ENCODE results near the gene PRR18. TPM values are rescaled to one million over a fixed set of nuclear protein-coding genes. Genes with fewer than 3 reads are reported as not detected.

The PRR18 gene
- polyA plus RNA-seq, 5 donors = 0.21 to 0.88 (median 0.43) TPM

DNA sequence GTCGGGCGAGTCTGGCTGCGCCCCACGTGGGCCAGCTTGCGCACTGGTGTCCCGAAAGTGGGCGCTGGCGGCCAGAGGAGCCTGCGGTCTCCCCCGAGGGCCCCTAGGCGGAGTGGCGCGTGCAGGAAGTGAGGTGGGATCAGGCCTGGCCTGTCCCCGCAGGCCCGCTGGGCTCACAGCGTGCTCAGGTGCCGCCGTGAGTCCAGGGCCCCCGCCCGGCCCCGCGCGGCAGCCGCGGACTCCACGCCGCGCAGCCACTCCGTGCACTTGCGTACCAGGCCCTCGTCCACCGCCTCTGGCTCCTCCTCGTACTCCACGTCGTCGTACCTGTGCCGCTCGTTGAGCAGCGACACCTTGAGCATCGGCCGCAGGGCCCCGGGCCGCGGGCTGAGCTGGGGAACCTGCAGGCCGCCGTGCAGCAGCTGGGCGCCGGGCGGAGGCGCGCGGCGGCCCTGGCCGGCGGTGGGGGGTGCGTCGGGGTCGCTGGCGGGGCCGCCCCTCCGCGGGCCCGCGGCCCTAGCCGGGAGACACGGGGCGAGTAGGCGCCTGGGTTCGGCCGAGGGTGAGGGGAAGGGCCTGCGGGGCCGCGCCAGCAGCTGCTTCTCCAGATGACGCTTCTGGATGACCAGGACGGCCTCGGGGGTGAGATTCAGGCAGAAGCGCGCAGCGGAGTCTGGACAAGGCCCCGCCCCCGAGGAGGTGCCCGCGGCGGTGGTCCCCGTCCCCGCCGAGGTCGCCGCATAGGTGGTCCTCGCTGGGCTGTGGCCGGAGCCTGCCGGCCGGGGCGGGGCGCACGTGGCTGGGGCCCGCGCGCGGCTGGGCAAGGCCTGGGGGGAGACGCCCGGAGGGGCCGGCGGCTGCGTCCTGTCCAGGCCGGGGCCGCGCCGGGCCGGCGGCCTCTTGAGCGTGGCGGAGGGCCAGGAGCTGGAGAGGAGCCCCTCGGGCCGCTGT lies 835 bp downstream of the PRR18 start:
- no peak for DNase-seq

DNA sequence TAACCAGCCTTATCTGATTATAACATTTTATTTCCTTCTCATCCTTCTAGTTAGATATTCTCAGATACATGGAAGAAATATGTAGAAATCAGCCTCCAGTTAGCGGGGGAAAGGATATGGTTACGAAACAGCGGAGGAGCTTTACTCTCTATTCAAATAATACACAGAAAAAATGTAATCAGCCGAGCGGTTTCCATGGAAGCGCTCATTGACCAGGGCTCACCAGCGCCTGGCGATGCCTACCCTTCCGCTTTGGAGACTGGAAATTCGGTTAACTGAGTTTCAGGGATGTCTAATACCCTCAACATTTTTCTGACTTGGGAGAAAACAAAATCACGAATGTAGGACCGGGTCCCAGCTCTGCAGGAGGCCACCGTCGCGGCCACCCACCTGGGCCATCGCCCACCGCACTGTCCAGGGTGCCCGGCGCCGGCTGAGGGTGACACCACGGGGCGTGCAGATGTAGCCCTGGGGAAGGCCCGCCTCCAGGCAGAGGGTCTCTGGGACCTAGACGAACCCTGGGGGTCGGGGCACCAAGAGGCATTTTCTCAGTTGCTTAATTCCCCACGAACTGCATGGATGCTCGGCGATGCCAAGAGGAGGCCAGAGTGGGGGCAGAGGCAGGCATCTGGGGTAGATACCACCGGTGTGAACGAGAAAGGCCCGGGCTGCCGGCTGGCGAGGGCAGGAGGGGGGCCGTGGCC lies 1.7 kb downstream of the PRR18 start:
- no peak for DNase-seq

DNA sequence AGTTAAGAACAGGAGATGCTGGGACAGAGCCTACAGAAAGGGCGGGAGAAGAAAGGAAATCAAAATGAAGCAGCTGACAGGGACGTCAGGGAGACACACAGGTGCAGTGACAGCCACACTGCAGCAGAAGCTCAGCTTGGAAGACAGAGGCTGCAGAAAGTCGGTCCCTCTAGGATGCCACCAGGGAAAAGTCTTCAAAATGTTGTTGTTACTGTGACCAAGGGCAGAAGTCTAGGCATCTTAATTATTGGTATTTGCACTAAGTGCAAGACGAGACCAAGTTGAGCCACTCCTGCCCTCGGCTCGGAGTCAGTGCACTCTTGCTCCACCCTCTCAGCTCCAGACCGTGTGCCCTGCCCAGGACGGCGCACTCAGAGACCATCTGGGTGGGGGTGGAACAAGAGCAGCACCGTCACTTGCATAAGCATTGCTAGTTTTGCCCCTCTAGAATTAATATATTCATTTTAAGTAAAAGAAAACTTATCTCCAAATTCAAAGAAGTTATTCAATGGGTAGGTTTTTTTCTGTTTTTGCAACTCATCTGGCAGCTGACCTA lies 2.6 kb downstream of the PRR18 start:
- no peak for DNase-seq

DNA sequence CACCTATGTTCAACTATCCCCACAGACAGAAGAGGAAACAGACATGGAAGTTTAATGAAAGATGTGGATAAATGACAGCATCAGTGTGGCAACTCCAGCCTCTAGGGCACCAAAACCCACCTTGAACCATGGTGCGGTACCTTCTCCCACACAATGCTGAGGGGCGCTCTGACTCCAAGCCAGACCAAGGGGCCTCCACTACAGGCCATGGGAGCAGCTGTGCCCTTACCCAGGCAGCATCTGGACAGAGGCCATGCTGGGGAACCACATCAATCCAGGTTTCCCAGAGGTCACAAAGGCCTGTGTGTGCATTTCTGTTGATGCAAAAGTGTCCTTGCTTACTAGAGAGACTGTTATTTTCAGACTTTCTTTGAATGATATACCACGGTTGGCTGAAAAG lies 4.1 kb downstream of the PRR18 start:
- DNase-seq = no peak

DNA sequence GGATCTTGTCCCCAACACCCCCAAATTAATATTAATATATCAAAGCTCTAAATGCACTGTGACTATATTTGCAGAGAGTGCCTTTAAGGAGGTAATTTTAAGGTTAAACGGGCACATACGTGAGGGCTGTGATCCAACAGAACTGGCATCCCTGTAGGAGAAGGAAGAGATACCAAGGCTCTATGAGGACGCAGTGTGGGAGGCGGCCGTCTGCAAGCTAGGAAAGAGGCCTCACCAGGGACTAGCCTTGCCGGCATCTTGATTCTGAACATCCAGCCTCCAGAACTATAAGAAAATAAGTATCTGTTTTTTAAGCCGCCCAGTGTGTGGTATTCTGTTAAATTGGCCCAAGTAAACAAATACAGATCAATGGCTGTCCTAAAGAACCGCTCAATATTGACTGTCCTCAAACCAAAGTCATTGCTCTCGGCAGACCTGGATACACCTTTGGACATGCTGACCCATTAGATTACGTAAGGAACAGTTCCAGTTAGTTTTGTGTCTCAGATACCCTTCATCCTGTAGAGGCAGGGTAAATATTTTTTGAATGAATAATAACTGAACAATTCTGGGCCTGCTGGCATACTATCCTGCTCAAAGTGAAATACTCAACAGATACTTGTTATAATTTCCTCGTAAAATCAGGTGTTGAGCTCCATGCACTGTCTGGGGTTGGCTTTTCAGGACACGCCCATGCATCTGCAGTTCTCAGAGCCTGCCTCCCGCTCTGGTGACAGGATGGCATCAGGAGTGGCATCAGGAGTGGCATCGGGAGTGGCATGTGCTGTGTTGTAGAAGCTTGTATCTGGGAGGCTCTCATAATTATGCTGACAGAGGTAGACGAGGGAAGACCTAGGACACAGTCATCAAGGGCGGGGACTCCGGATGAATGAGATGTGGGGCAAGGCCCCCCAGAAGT lies 6.3 kb downstream of the PRR18 start:
- no peak for DNase-seq

DNA sequence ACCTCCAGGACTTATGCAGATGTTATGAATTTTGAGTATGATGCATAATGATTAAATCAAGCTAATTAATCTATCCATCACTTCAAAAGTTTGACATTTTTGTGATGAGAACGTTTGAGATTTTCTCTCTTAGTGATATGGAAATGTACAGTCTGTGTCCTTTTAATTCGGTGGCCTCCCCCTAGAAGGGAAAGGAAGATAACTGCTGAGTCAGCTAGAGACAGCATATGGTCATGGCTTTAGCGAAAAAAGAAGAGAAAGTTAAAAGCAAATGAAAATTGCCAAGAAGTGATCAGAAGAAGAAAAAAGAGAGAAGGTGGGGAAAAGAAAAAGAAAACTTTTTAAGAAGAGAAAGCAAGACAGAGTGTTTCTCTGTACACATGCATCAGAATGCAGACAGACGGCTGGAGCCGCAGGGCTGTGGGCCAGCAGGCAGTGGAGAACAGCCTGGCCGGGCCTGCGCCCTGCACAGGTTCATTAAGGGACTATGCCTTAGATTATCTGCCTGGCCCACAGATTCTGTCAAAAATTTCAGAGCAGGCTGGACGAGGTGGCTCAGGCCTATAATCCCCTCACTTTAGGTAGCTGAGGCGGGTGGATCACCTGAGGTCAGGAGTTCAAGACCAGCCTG lies 7.7 kb downstream of the PRR18 start:
- DNase-seq = no peak

DNA sequence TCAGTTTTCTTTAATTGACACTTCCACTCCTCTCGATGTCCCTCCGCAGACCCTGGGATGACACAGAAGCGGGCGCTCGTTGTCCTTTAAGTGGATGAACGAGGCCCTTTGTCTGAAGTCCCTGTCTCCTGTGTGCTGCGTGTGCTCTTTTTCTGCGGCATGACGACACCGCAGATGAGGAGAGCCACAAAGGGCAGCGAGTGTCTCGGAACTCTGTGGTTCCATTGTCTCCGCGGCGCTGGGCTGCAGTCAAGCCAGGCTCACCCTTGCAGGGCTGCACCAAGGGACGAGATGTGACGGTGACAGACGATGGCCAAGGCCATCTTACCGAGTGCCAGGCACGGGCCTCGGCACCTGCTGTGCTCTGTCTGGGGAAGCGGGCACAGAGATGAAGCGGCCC lies 10.6 kb downstream of the PRR18 start:
- DNase-seq = no peak

DNA sequence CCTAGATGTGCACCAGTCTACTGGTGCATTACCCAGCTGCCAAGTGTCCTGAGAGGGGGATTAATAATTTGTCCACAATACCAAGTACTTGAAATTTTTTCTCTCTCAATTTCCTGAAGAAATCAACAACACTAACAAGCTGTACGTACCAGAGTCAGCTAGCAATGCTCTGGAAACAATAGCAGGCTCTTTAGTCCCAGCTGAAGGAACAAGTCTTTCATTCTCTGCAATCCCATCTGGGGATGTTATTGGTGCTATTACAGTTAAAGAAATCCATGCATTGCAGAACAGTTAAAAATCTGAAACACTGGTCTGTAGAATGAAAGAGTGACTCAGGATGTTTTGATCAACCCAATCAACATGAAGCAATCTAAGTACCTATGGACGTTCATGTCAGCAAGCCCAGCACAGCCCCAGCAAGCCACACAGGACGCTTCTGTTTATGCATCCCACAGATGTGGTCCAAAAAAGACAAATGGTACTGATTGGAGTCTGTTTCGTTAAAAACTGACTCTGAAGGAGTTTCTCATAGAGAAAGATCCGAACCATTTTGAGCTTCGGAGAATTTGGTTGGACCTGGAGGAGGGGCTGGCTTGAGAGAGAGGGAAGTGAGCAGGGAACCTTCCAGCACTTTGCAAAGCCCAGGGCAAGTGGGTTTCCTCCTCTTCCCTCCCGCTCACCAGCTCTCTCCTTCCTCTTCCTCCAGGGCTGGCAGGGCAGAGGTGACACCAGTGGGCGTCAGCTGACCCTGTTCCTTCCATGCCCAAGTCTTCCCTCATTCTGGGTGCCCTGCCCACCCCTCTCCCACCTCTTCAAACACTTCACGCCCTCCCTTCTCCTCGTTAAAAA lies 11.9 kb downstream of the PRR18 start:
- DNase-seq = no peak

DNA sequence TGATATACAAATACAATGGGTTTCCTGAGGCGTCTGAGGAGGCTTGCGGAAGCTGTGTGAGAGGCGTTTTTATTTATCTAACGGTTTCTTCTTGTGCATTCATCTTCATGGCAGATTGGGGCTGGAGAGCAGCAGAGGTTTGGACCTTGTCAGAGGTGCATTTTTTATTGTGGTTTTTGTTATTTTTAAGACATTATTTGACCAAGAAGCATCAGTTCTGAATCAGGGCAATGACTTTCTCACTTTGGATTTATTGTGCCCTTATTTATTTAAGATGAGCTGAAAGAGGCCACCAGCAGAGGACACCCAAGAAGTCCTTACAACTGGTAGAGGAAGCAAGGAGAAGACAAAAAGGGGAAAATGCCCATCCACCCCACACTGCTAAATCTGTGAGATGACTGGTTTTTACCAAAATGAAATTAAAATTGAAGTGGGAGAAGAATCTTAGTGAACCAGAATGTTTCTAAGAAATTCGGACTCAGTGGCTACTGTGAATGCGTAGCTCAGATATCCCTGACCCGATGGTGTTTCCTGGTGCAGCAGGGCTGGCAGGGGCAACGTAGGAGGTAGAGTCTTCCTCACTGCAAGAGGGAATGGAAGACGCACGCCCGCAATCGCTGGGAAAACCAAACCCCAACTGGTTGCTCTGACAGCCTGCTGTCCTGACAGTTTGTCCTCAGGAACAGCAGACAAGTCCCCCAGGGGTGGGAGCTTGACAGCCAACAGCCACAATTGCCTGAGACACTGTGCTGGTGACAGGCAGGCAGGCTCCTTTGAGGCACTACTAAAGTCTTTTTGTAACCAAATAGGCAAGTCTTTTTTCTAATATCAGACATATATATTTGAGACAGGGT lies 14.2 kb downstream of the PRR18 start:
- DNase-seq = no peak

DNA sequence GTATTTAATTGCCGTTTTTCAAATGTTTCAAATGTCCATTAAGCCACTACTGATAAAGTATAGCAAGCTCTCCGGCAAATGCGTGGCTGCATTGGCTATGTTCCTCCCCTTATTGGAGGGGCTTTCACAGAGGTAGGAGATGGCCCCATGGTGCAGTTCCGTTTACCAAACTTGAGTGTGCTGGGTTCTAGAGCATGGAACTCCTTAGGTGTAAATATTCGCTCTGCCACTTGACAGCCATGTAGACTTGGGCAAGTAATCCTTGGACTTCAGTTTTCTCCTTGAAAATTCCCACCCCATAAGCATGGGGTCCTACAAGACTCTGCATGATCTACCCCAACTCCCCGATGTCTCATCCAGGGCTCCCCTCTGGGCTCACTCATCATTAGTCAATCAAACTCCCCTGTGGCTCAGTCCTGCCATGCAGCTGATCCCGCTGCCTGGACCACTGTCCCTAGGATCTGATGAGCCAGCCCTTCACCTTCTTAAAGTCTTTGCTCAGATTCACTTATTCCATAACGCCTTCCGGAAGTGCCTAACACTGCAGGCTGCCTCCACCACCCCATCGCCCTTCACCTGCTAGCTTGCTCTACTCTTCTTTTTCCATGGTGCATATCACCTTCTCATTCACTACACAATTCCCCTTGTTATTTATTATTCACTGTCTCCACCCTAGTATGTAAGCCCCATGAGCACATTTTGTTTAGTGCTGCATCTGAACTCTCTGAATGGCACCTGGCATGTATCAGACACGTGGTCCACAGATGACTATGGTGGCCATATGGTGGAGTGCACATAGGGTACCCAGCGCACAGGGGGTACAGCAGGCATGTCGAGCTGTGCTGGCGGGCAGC lies 18.8 kb downstream of the PRR18 start:
- no peak for DNase-seq

DNA sequence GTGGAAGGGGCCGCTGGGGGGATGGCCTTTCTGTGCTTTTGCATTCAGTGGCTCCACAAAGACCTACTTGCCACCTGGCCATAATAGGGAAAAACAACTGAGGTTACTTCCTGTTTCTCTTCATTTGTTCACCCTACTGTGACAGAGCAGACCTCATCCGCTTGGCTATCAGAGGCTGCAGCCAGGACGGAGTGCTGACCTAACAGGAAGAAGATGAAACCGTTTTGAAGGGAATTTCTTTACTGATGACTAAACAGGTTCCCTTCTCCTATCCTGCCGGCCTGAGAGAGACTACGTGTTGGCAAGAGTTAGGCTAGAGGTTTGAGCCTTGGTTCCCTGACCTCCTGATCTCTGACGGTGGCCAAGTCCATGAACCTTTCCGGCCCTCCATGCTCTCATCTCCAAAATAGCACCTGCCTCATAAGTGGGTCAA lies 21.3 kb downstream of the PRR18 start:
- no peak for DNase-seq

DNA sequence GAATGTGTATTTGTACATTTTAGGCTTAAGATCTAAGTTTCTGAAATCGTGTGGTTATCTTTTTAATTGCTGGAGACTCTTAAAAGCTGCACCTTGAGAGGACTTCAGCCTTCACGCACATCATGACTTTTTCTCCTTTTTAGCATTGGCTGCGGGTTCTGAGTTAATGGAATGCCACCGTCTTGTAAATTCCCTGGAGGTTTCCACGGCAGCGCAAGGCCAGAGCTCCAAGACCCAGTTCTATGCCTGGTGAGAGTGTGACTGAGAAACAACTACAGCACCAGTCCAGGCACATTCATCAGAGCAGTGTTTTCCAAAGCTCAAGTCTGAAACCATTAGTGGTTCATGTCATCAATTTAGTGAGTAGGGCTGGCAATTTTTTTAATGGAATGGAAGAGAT lies 23.0 kb downstream of the PRR18 start:
- no peak for DNase-seq

DNA sequence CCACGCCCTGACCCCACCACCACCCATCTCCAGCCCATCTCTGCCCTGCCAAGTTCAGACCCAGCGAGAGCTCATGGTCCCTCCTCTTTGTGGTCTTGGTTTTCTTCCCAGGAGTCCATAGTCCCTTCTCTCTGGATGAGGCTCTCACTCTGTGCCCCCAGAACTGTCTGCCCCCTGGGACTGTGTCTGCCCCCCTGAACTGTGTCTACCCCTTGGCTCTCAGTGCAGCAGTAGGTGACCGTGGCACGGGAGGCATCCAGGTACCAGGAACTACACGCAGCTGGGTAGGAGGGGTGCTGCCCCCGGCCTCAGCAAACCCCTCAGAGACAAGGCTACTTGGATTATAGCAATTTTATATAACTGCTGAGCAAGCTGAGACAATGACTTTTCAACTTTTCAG lies 23.6 kb downstream of the PRR18 start:
- no peak for DNase-seq

DNA sequence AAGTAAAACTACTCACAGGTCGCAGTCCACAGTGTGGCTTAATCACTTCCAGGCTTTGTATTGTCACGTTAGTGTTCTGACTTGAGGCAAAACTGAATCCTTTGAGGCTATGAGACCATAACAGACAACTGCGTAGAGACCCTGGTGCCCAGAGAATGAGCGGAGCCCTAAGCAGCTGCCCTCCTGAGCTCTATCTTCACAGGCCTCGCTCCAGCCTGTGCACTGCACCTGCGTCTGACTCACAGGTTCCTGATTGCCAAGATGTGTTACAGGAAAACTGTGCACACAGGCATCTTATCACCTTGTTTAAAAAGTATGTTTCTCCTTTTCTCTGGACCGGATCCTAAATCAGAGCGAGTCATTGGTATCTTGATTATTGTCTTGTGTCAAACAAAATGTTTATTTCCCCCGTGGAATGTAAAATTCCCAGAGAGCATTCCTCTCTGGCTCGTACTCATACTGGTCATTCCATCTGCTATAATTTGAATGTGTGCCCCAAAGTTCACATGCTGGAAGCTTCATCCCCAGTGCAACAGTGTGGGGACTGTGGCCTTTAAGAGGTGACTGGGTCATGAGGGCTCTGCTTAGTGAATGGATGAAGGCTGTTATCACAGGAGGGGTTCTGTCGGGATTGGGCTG lies 25.7 kb downstream of the PRR18 start:
- no peak for DNase-seq

DNA sequence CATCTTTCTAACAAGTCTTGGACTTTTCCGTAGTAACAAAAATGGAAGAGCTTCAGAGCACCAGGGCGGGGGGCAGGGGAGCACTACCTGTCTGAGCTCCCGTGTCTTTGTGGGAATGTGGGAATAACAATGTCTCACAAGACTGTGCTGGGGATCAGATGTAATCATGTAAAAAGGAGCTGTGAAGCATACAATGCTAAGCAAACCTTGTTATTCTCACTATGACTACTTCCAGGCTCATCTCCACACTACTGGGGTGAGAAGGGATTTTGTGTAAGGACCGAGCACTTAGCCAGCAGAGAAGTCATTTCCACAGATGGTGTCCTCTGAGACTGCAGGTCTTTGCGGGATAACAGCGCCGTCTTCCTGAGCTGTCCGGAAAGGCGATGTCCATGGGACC lies 27.1 kb downstream of the PRR18 start:
- DNase-seq = no peak

DNA sequence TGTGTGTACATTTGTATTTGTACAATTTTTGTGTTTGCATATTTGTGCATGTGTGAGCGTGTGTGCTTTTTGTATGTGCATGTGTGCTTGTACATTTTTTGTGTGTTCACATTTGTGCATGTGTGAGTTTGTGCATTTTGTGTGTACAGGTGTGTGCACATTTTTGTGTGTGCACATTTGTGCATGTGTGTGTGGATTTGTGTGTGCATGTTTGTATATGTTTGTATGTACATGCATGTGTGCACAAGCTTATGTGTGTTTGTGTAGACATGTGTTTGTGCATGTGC lies 28.9 kb downstream of the PRR18 start:
- DNase-seq = no peak

DNA sequence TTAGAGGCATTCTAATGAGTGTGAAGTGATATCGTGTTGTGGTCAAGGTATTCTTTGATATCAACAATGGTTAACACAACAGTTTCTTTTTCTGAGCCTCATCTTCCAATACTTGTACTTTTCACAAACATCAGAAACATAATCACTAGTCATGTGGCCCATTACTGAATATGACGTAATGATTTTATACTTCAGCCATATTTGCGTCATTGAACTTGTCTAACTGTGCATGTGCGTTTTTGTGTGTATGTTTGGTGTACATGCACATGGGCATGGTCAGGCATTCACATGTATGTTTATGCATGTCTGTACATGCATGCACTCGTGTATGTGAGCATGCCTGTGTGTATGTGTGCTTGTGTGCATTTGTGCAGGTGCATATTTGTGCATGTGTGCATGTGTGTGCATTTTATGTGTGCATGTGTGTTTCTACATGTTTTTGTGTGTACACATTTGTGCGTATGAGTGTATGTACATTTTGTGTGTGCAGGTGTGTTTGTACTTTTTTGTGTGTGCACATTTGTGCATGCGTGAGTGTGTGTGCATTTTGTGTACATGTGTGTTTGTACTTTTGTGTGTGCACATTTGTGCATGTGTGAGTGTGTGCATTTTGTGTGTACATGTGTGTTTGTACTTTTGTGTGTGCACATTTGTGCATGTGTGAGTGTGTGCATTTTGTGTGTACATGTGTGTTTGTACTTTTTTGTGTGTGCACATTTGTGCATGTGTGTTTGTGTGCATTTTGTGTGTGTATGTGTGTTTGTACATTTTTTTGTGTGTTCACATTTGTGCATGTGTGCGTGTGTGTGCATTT lies 29.4 kb downstream of the PRR18 start:
- no peak for DNase-seq
